HG02973 (cell line): ENCODE measurements around the gene SPIRE2.
"Not testable (repeated sequence)": the region's sequence is repeated elsewhere in the genome, so short reads cannot be mapped to it uniquely, and the experiment has no call there.

Experiments used
- ATAC-seq: cut with Tn5 transposase; IDR thresholded peaks from one replicate; pipeline ENCODE4 v1.9.1; 2021; ENCODE audit warnings: moderate library complexity; ENCODE audit not compliant: unreplicated experiment

The SPIRE2 gene

GRCh38 chr16:89806589-89807193, 21.6 kb upstream of the SPIRE2 start:
- not testable (repeated sequence) for ATAC-seq

- ATAC-seq, result no peak
Observed at GRCh38 chr16:89808475-89808874, 19.8 kb upstream of the SPIRE2 start.

DNA sequence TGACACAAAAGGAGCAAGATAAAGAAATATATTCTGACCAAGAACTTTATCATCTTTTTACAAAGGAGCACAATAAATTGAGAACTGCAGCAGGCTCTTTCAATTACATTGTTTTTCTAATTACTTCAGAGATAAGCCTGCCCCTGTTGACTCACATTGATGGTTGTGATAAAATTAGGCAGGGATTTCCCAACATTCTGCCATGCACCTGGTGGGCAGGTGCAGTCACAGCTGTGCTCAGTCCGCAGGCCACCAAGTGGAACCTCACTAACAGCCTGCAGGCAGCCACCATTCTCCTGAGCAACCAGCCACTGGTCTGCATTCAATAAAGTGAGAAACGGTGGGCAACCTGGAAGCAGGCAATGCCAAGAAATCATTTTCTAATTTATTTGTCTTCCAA, 17.0 kb upstream of the SPIRE2 start:
- no peak for ATAC-seq

DNA sequence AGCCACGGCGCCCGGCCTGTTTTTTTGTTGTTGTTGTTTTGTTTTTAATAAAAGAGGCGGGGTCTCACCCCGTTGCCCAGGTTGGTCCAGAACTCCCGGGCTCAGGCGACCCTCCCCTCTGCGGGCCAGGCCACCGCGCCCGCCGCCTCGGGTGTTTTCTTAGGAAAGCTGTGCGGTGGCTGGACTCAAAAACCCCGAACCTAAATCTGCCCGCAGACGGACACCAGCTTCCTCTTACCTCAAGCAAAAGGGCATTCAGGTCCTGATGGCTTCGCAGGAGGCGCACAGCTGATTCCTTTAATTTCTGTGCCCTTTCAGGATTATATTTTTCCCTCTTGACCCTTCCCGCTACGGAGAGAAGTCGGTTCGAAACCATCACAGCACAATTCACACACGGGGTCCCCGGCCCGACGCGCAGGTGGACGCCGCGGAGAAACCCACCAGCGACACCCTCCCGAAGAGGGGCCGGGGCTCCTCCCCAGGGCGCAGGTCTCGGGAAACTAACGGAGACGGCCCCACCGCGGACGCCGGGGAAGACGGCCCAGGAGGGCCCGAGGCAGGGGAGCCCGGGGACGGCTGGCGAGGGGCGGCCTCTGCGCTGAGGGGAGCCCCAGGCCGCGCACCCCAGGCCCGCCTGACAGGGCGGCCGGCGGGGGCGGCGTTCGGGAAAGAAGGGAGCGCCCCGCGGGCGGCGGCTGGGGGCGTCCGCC, 12.5 kb upstream of the SPIRE2 start:
- ATAC-seq, result peak; percentile 21

DNA sequence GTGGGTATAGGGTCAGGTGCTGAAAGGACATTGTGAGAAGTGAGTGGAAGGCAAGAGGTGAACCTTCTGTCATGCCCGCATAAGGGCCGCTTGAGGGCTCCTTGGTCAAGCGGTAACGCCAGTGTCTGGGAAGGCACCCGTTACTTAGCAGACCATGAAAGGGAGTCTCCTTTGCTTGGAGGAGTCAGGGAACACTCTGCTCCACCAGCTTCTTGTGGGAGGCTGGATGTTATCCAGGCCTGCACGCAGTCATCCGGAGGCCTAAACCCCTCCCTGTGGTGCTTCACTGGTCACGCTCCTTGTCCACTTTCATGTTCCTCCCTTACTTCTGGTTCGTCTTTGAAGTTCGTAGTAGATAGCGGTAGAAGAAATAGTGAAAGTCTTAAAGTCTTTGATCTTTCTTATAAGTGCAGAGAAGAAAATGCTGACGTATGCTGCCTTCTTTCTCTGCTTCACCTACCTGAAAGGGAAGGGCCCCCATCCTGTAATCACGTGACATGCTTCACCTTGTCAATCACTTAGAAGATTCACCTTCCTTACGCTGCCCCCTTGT, 9.3 kb upstream of the SPIRE2 start:
- ATAC-seq, result not testable (repeated sequence)

- ATAC-seq, result not testable (repeated sequence)
Observed at GRCh38 chr16:89819448-89819847, 8.8 kb upstream of the SPIRE2 start.

DNA sequence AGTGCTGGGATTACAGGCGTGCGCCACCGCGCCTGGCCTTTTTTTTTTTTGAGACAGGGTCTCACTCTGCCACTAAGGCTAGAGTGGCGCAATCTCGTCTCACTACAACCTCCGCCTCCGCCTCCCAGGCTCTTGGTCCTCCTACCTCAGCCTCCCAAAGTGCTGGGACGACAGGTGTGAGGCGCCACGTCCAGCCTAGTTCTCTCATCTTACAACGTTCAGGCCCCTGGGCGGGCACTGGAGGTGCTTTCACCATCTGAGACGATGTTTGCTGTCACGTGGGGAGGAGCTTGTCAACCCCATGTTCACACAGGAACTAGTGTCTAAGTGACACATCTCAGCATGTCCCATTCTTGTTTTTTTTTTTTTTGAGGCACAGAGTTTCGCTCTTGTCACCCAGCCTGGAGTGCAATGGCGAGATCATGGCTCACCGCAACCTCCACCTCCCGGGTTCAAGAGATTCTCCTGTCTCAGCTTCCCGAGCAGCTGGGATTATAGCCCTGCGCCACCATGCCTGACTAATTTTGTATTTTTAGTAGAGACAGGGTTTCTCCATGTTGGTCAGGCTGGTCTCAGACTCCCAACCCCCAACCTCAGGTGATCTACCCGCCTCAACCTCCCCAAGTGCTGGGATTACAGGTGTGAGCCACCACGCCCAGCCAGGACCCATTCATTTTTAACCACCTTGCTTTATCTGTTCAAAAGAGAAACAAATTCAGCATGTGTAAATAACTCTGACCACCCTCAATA, 6.7 kb upstream of the SPIRE2 start:
- no peak for ATAC-seq

DNA sequence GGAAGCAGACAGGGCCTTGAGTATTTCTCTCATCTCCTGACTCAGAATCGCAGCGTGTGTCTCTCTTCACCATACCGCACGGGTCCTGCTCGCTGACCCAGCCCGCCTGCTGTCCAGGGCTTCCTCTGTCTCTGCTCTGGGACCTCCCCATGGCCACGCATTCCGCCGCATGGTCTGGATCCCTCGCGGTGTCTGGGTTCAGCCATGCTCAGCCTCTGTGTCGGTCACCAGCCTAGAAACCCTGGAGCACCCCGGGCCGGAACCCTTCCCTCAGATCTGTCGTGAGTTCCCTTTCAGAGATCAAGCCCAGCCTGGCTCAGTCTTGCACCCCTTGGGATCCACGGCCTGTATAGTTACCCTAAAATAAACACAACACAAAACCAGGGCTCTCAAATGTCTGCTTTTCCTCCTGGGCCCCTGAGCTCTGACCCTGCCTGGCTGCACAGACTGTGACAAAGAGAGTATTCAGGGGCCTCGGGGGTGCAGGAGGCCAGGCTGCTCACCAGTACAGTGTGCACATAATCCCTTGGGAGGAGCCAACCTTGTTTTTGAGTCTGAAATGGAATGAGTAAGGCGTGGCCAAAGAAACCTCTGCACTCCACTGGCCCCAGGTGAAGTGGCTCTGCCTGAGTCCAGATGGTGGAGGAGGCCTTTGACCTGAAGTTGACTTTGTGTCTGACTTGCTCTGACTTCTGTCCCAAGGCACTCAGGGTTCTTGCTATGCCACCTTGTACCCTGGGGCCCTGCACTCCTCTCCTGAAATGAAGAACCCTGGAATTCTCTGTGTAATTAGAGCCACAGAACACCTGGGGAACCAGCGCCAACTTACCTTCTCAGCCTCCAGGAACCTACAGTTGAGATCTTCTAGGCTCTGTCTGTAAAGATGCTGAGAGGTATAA, 5.8 kb upstream of the SPIRE2 start:
- ATAC-seq, result no peak

- ATAC-seq, result no peak
Observed at GRCh38 chr16:89823087-89823823, 5.0 kb upstream of the SPIRE2 start.

DNA sequence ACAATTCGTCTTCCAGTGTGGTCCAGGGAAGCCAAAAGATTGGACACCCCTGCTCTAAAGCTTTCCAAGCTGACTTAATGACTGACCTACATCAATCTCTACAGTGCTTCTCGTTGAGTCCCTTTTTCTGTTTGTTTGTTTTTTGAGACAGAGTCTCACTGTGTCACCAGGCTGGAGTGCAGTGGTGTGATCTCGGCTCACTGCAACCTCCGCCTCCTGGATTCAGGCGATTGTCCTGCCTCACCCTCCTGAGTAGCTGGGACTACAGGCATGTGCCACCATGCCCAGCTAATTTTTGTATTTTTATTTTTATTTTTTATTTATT, 4.5 kb upstream of the SPIRE2 start:
- not testable (repeated sequence) for ATAC-seq

DNA sequence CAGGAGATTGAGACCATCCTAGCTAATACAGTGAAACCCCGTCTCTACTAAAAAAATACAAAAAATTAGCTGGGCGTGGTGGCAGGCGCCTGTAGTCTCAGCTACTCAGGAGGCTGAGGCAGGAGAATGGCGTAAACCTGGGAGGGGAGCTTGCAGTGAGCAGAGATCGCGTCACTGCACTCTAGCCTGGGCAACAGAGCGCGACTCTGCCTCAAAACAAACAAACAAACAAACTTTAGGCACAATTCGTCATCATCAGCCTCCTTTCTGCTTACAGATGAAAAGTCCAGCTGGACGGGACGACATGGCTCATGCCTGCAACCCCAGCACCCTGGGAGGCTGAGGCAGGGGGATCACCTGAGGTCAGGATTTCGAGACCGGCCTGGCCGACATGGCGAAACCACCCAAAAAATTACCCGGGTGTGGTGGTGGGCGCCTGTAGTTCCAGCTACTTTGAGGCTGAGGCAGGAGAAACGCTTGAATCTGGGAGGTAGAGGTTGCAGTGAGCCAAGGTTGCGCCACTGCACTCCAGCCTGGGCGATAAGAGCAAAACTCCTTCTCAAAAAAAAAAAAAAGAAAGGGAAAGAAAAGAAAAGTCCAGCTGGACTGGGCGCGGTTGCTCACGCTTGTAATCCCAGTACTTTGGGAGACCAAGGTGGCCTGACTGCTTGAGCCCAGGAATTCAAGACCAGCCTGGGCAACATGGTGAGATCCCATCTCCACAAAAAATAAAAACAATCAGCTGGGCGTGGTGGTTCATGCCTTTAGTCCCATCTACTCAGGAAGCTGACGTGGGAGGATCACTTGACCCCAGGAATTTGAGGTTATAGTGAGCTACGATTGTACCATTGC, 1.5 kb upstream of the SPIRE2 start:
- ATAC-seq, result no peak

- no peak for ATAC-seq
Observed at GRCh38 chr16:89827383-89828198, 684 bp upstream of the SPIRE2 start.

DNA sequence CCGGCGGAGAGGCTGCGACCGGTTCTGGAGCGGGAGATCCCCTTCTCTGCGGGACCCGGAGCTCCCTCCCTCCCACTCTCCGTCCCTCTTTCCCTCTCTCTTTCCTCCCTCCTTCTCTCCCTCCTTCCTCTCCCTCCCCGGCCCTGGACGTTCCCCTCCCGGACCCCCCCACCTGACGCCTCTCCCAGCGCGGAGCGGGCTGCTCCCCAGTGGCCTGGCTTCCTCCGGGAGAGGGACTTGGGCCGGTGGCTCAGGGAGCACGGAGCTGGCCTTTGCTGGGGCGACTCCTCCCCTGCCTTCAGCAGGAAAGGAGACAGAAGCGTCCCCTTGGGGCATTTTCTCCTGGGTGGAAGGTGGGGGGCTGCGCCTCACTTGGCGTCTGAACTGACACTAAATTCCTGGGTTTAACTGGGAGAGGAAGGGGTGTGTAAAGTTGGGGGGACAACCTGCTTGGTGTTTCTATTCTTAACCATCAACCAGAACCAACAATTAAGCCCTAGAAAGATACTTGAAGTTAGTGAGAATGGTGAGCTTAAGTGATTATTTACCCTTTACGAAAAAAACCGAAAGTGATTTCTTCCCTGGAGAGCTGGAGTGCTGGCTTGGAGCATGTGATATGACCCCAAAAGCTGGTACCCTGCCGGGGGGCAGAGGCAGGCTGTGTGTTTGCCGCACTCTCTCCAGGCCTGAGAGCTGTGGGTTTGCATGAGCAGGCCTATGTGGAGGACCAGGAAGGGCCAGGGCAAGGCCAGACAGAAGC, 775 bp downstream of the SPIRE2 start:
- no peak for ATAC-seq

DNA sequence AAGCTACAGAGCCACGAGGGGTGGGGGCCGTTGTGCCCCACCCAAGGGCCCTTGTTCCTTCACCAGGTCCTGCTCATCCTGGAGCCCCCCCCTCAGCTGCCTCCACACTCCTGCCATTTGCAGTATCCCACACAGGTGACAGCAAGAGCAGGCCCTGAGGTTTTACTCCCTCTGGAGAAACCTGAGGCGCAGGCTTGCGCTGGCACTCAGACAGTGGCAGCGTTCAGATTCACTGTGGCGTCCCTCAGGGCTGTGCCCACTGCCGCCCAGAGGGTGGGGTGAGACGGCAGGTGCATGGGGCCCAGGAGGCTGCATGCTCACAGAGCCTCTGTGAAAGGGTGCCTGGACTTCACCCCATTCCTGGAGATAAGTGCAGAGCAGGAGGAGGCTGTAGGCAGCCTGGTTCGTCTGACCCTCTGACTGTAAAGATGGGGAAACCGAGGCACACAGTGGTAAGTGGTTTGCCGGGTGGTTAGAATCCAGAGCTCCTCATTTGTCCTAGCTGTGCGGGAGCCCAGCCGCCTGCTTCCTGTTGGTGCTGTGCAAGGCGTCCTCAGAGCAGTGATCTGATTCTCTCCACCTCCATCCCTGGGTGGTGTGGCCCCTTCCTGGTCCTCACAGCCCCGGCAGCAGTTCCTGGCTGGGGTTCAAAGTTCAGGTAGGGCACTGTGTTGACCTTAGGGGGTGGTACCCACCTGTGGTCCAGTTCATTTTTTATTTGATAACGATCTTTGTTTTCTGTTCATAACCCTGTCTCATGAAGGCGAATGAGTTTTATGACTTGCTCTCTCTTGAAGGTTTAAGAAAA, 1.6 kb downstream of the SPIRE2 start:
- ATAC-seq, result no peak

DNA sequence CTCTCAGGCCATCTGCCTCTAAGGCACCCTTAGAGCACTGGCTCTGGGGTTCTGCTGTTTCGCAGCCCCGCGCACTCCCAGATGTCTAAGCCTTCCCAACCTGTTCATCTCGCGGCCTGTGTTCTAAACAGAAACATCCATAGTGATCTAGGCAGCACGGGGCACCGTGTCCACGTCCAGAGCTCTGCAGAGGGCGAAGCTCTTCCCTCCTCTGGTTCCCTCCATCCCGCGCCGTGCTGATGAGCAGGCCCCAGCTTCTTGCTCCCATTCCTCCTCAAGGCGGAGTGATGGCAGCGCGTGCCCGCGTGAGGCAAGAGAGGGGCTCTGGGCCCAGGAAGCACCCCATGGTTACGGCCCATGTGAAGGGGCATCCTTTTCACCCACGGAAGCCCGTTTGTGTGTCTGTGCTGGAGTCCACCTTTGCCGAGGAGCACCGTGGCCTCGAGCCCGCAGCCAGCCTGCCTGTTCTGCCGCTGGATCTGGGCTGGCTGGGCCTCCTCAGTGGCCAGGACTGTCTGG, 3.6 kb downstream of the SPIRE2 start:
- ATAC-seq, result no peak

- not testable (repeated sequence) for ATAC-seq
Observed at GRCh38 chr16:89833664-89834363, 5.5 kb downstream of the SPIRE2 start.
